AG04450 (cell line): Measurements from ENCODE around the gene FBN1. TPM values are rescaled to one million over a fixed set of nuclear protein-coding genes. Genes with fewer than 3 reads are reported as not detected.

Experiments
- CTCF ChIA-PET: fragments of 300-600, 350-600 bp; formaldehyde crosslinking; extraction: SDS; loops from one replicate; lab custom pipeline; 2022; ENCODE audit warnings: antibody characterized with exemption, inconsistent platforms; lab: Charles Lee
- POLR2A ChIA-PET: fragments of 350-600 bp; formaldehyde crosslinking; extraction: SDS; loops from one replicate; lab custom pipeline; 2021; ENCODE audit warnings: antibody characterized with exemption, inconsistent platforms; lab: Yijun Ruan, JAX
- DNase-seq: peaks from one replicate; pipeline ENCODE4 v3.0.0-alpha.2; 2011; ENCODE audit warnings: low read depth, low spot score
- H3K27ac ChIP-seq: one replicate; pipeline ENCODE4 v1.5.1; 2012; ENCODE audit warnings: low read depth, low read length, control low read depth
- H3K27me3 ChIP-seq: one replicate; pipeline ENCODE4 v1.6.0; 2012; ENCODE audit warnings: low read length; ENCODE audit not compliant: control insufficient read depth, insufficient read depth
- H3K4me3 ChIP-seq: 2 replicates; pipeline ENCODE4 v1.5.1; 2011; ENCODE audit warnings: mild to moderate bottlenecking, low read depth, low read length, control low read depth
- H3K9me3 ChIP-seq: 2 replicates; pipeline ENCODE4 v1.5.1; 2012; ENCODE audit warnings: low read length; ENCODE audit not compliant: control insufficient read depth, insufficient read depth
- polyA plus RNA-seq: library from polyadenylated mRNA; depleted of rRNA; stranded (reverse); fragments of >200 nt; gene quantifications from 2 replicates; pipeline ENCODE4 v1.2.3, GENCODE V29; 2011
- TF ChIP-seq, protein P1 (sequence below): IDR thresholded peaks from 2 replicates; pipeline ENCODE4 v1.5.1; 2011; ENCODE audit warnings: low read depth, low read length, control low read depth, inconsistent platforms

The FBN1 gene
- polyA plus RNA-seq, 1 experiment, result 530 TPM

DNA sequence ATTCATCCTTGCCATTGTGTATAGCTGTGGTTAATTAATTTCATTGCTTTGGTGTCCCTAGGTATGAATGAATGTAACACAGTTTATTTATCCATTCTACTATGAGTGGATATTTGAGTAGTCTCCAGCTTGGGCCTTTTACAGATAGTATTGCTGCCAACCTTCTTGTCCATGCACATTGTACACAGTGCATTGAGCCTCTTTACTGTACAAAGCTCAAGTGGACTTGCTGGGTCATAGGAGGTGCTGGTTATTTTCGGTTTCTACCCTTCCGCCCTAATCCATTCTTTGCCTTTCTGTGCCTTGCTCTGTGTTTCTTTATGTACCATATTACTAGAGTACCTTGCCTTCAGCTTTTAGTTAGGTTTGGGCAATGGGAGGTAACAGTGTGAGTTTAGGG is 253.6 kb downstream of the FBN1 start:
- H3K4me3 ChIP-seq, result no peak overlapping the region
- no peaks in the 10 kb centered on the region for H3K27me3 ChIP-seq
- no peak for DNase-seq
- ChIA-PET POLR2A (interaction anchor here (0.6 kb wide), 1 partner anchor 84 kb away, joined by 7 read pairs; no protein-coding TSS in a partner anchor), CTCF (interaction anchor here (0.5 to 2.5 kb wide), 3 partner anchors 23 to 39 kb away, joined by 3 to 7 read pairs (median 5); no protein-coding TSS in a partner anchor)
- no peak overlapping the region for H3K27ac ChIP-seq
- H3K9me3 ChIP-seq, result no peaks in the 10 kb centered on the region
- TF ChIP-seq, protein P1, sequence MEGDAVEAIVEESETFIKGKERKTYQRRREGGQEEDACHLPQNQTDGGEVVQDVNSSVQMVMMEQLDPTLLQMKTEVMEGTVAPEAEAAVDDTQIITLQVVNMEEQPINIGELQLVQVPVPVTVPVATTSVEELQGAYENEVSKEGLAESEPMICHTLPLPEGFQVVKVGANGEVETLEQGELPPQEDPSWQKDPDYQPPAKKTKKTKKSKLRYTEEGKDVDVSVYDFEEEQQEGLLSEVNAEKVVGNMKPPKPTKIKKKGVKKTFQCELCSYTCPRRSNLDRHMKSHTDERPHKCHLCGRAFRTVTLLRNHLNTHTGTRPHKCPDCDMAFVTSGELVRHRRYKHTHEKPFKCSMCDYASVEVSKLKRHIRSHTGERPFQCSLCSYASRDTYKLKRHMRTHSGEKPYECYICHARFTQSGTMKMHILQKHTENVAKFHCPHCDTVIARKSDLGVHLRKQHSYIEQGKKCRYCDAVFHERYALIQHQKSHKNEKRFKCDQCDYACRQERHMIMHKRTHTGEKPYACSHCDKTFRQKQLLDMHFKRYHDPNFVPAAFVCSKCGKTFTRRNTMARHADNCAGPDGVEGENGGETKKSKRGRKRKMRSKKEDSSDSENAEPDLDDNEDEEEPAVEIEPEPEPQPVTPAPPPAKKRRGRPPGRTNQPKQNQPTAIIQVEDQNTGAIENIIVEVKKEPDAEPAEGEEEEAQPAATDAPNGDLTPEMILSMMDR, result no peak

DNA sequence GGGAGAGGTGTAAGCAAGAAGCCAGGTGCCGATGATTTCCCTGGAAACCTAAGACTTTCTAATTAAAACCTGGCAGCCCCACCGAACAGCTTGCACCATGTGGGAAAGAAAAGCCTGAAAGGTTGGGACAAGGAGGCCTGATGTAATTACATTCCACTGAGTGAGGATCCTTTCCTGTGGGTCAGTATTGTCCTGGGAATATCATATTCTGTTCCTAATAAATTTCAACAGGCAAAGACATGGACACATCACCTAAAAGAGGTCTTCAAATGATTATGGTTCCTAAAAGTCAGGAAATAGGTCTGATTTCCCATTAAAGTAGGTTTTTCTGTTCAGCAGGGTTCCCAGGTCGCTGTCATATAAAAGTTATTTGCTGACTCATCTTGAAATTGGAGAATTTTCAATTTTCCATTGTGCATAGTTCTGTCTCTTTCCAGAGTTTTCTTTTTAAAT is 255.8 kb downstream of the FBN1 start:
- Histone ChIP-seq H3K9me3 (no peaks in the 10 kb centered on the region), H3K27ac (peak overlapping the region; percentile 42), H3K27me3 (no peaks in the 10 kb centered on the region), H3K4me3 (no peak overlapping the region)
- TF ChIP-seq, protein P1, result no peak
- DNase-seq, result no peak
- ChIA-PET CTCF (no interaction called here), POLR2A (no interaction called here)

DNA sequence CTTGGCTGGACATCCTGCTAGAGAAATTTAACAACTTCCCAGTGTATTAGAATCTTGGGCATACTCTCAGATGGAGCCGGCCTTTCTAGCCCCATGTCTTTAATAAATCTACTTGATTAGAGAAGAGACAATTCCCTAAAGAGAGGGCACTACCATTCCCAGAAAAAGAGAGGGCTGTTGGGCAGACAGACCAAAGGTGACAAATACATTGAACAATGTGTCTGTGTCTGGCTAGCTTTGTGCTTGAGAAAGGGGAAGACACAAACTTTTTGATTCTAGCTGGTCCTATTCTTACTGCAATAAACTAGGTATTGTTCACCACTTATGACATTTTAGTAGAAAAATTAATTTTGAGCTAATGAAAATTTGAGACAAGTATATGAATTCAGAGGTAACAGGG is 256.6 kb downstream of the FBN1 start:
- ChIA-PET POLR2A (no interaction called here), CTCF (interaction anchor here (1.3 kb wide), 1 partner anchor 31 kb away, joined by 4 read pairs; no protein-coding TSS in a partner anchor)
- DNase-seq, result no peak
- H3K27ac ChIP-seq, result no peak overlapping the region
- TF ChIP-seq, protein P1, result no peak
- no peaks in the 10 kb centered on the region for H3K9me3 ChIP-seq
- no peaks in the 10 kb centered on the region for H3K27me3 ChIP-seq
- H3K4me3 ChIP-seq, result no peak overlapping the region

DNA sequence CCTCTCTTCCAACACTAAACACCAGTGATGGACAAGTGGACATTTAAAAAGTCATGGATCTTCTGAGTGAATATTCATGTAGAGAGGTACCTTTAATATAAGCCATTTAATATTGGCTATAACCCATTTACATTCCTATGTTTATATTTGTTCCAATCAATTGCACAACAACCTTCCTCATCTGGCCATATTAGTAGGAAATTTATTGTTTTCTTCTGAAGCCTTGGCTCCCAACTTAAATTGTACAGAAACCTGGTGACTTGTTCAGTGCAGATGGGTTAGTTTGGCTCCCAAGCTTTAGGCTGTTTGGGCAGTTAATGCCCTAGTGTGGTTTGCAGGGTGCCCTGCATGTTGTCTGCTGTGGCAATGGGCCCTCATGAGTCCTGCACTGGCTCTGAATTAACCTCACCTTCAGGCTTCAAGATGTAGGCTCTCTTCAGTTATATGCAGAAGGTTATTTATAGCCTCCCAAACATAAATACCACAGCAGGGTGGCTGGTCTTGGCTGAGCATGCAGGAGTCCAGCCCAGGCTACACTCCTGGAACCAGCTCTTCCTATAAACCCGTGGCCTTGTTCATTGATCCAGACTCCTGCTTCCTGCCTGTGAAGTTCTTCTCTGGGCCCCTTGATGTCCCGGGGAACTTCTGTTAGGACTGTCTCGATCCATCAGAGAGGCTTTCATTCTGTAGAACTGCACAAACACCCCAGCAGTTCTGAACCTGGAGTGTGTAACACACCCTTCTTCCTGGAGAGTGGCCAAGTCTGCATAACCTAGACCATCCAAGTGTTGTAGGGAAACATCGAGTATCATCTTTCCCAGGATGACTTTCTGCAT is 257.3 kb downstream of the FBN1 start:
- CTCF ChIA-PET, result interaction anchor here (1.3 kb wide), 1 partner anchor 31 kb away, joined by 4 read pairs; no protein-coding TSS in a partner anchor

More for the DNA sequence above, 257.3 kb downstream of the FBN1 start:
- no peaks in the 10 kb centered on the region for H3K27me3 ChIP-seq
- H3K9me3 ChIP-seq, result no peaks in the 10 kb centered on the region
- peak overlapping the region; percentile 31 for H3K27ac ChIP-seq
- H3K4me3 ChIP-seq, result no peak overlapping the region
- DNase-seq, result no peak
- TF ChIP-seq, protein P1, result no peak
- POLR2A ChIA-PET, result no interaction called here
